PC-9 (cell line): Measurements from ENCODE around the gene DDR1. TPM values are rescaled to one million over a fixed set of nuclear protein-coding genes. Genes with fewer than 3 reads are reported as not detected.
"Not testable (repeated sequence)": the region's sequence is repeated elsewhere in the genome, so short reads cannot be mapped to it uniquely, and the experiment has no call there.

Experiments used
- BruUV-seq: library from RNA; stranded (reverse); fragments of 400-500 nt; replicated peaks from 2 replicates; lab custom pipeline; 2021; lab: Mats Ljungman, UMichigan
- CTCF ChIA-PET: fragments of 300-600 bp; sonication (Branson Sonifier 250); formaldehyde crosslinking; loops from one replicate; lab custom pipeline; 2022; ENCODE audit warnings: antibody characterized with exemption; lab: Charles Lee
- POLR2A ChIA-PET: fragments of 300-600 bp; sonication (Branson Sonifier 250); formaldehyde crosslinking; loops from one replicate; lab custom pipeline; 2022; ENCODE audit warnings: antibody characterized with exemption; ENCODE audit not compliant: unreplicated experiment; lab: Charles Lee
- DNase-seq, 2 experiments: peaks; one replicate each; pipeline versions ENCODE4 v3.0.0 to v3.0.0-alpha.2; 2015 to 2022; ENCODE audit warnings: mixed read lengths in 1 of 2
- H2AFZ ChIP-seq: fragments of 200-600 bp; sonication (generic); 2 replicates; pipeline ENCODE4 v1.8.1; 2017; ENCODE audit warnings: antibody characterized with exemption
- H3F3A ChIP-seq: fragments of 200-600 bp; sonication (generic); 2 replicates; pipeline ENCODE4 v1.8.1; 2017; ENCODE audit warnings: antibody characterized with exemption, mild to moderate bottlenecking, low read depth; ENCODE audit not compliant: insufficient read depth
- H3K27ac ChIP-seq: fragments of 200-600 bp; sonication (generic); 2 replicates; pipeline ENCODE4 v1.6.1; 2016; ENCODE audit warnings: mixed run types
- H3K27me3 ChIP-seq: fragments of 200-600 bp; sonication (generic); 2 replicates; pipeline ENCODE4 v1.6.1; 2016; ENCODE audit warnings: low read depth, mixed run types; ENCODE audit not compliant: insufficient read depth
- H3K36me3 ChIP-seq: fragments of 200-600 bp; sonication (generic); 2 replicates; pipeline ENCODE4 v1.6.1; 2016; ENCODE audit warnings: low read depth, mixed run types
- H3K4me1 ChIP-seq: fragments of 200-600 bp; sonication (generic); replicated peaks from 2 replicates; pipeline ENCODE4 v1.6.1; 2016; ENCODE audit warnings: mixed run types; ENCODE audit not compliant: insufficient read depth
- H3K4me2 ChIP-seq: fragments of 200-600 bp; sonication (generic); 2 replicates; pipeline ENCODE4 v1.6.1; 2017; ENCODE audit warnings: mixed run types
- H3K4me3 ChIP-seq: fragments of 200-600 bp; sonication (generic); 2 replicates; pipeline ENCODE4 v1.6.1; 2016; ENCODE audit warnings: mixed run types
- H3K79me2 ChIP-seq: fragments of 200-600 bp; sonication (generic); 2 replicates; pipeline ENCODE4 v1.6.1; 2017; ENCODE audit warnings: low read depth, mixed run types
- H3K9me2 ChIP-seq: fragments of 200-600 bp; sonication (generic); 2 replicates; pipeline ENCODE4 v1.8.1; 2017; ENCODE audit warnings: mild to moderate bottlenecking; ENCODE audit not compliant: insufficient read depth
- H3K9me3 ChIP-seq: fragments of 200-600 bp; sonication (generic); 2 replicates; pipeline ENCODE4 v1.8.1; 2016; ENCODE audit warnings: low read depth; ENCODE audit not compliant: insufficient read depth
- H4K20me1 ChIP-seq: fragments of 200-600 bp; sonication (generic); 2 replicates; pipeline ENCODE4 v1.8.1; 2017; ENCODE audit not compliant: insufficient read depth
- CTCF ChIP-seq: fragments of 200-600 bp; sonication (generic); conservative IDR thresholded peaks from 2 replicates; pipeline ENCODE4 v1.6.1; 2017; ENCODE audit warnings: mixed run types, antibody characterized with exemption, mild to moderate bottlenecking, moderate library complexity
- EZH2 ChIP-seq: fragments of 200-600 bp; sonication (generic); IDR thresholded peaks from 2 replicates; pipeline ENCODE4 v1.8.0; 2017; ENCODE audit warnings: antibody characterized with exemption, low read depth
- intact Hi-C: fragments of 100-400 bp; cut with micrococcal nuclease; formaldehyde crosslinking; loops from one replicate; pipeline ENCODE4 v1.10.0; 2022; ENCODE audit not compliant: unreplicated experiment
- total RNA-seq: library from RNA; stranded (reverse); gene quantifications from 2 replicates; pipeline ENCODE4 v1.2.3, GENCODE V29; 2021

Gene DDR1
- total RNA-seq, 1 experiment from 2014 or later: 267 TPM

- TF ChIP-seq CTCF (no peak), EZH2 (no peak)
- H3K27ac ChIP-seq: no peak overlapping the region
- H3K4me2 ChIP-seq: no peak overlapping the region
- H3K27me3 ChIP-seq: no peaks in the 10 kb centered on the region
- ChIA-PET CTCF (interaction anchor here (2.6 to 5.7 kb wide), 2 partner anchors 152 to 170 kb away, joined by 15 to 69 read pairs; no protein-coding TSS in a partner anchor), POLR2A (no interaction called here)
- intact Hi-C loops: loop anchor here (10.0 kb wide), 1 partner anchor 447 kb away; no protein-coding TSS in a partner anchor
- peaks cover 27% of the 10 kb centered on the region for H3K4me1 ChIP-seq
- peaks cover 10% of the 10 kb centered on the region; the same call in 1 of the 2 replicates for H3F3A ChIP-seq
- H3K79me2 ChIP-seq: no peaks in the 10 kb centered on the region
- H3K9me2 ChIP-seq: no peaks in the 10 kb centered on the region
- H3K9me3 ChIP-seq: no peaks in the 10 kb centered on the region
- DNase-seq: no peak
- H2AFZ ChIP-seq: no peak overlapping the region
- no peaks in the 10 kb centered on the region for H3K36me3 ChIP-seq
- H3K4me3 ChIP-seq: no peak overlapping the region
- H4K20me1 ChIP-seq: no peaks in the 10 kb centered on the region
- BruUV-seq: no TSS peak
These were observed 33.2 kb downstream of the DDR1 start for GRCh38 chr6:30917487-30917886.

- no peaks in the 10 kb centered on the region for H3K27me3 ChIP-seq
- no peaks in the 10 kb centered on the region for H3K9me3 ChIP-seq
- H3K36me3 ChIP-seq: no peaks in the 10 kb centered on the region
- H3F3A ChIP-seq: peaks cover under 1% of the 10 kb centered on the region; the same call in 1 of the 2 replicates
- no TSS peak for BruUV-seq
- no peak overlapping the region for H3K27ac ChIP-seq
- TF ChIP-seq CTCF: no peak
- no peak for TF ChIP-seq EZH2
- CTCF ChIA-PET: interaction anchor here (0.6 kb wide), 1 partner anchor 162 kb away, joined by 3 read pairs; no protein-coding TSS in a partner anchor
- H3K4me3 ChIP-seq: no peak overlapping the region
- H3K4me2 ChIP-seq: no peak overlapping the region
- intact Hi-C loops: loop anchor here (10.0 kb wide), 1 partner anchor 446 kb away; no protein-coding TSS in a partner anchor
- DNase-seq: no peak
- H4K20me1 ChIP-seq: no peaks in the 10 kb centered on the region
- H3K79me2 ChIP-seq: no peaks in the 10 kb centered on the region
- no peaks in the 10 kb centered on the region for H3K9me2 ChIP-seq
- POLR2A ChIA-PET: no interaction called here
- H3K4me1 ChIP-seq: peaks cover 34% of the 10 kb centered on the region
- H2AFZ ChIP-seq: no peak overlapping the region
These were observed 34.4 kb downstream of the DDR1 start for GRCh38 chr6:30918670-30919069.

- H3K79me2 ChIP-seq: no peaks in the 10 kb centered on the region
- H3K4me3 ChIP-seq: no peak overlapping the region
- ChIA-PET POLR2A (interaction anchor here (0.7 kb wide), 1 partner anchor 8 kb away, joined by 3 read pairs; the partner anchor contains the start of gene VARS2), CTCF (interaction anchor here (1.0 to 1.2 kb wide), 2 partner anchors 20 to 148 kb away, joined by 3 to 4 read pairs; no protein-coding TSS in a partner anchor)
- no peaks in the 10 kb centered on the region for H4K20me1 ChIP-seq
- no peak for TF ChIP-seq EZH2
- TF ChIP-seq CTCF: no peak
- no peak overlapping the region for H3K27ac ChIP-seq
- peak in 1 of 2 experiments; percentile 66 for DNase-seq
- 0 out of 2 replicates have a peak overlapping the region, but pooled peaks have one; percentile 19 for H3K4me2 ChIP-seq
- 0 out of 2 replicates have a peak, but pooled peaks cover 6% of the 10 kb centered on the region for H3K36me3 ChIP-seq
- no peaks in the 10 kb centered on the region for H3K27me3 ChIP-seq
- H3K4me1 ChIP-seq: peaks cover 28% of the 10 kb centered on the region
- no TSS peak for BruUV-seq
- H3F3A ChIP-seq: peaks cover 6% of the 10 kb centered on the region; the same call in 1 of the 2 replicates
- intact Hi-C loops: no loop called here
- no peaks in the 10 kb centered on the region for H3K9me2 ChIP-seq
- no peaks in the 10 kb centered on the region for H3K9me3 ChIP-seq
- no peak overlapping the region for H2AFZ ChIP-seq
These were observed 38.1 kb downstream of the DDR1 start for GRCh38 chr6:30922447-30922852.

- POLR2A ChIA-PET, H3K79me2 ChIP-seq, CTCF ChIA-PET, H3K4me3 ChIP-seq, H2AFZ ChIP-seq, H3K27ac ChIP-seq, H3K36me3 ChIP-seq, H3K27me3 ChIP-seq, BruUV-seq, intact Hi-C loops, H4K20me1 ChIP-seq, H3K4me2 ChIP-seq, H3K9me2 ChIP-seq, H3F3A ChIP-seq, DNase-seq, H3K9me3 ChIP-seq: not testable (repeated sequence)
- H3K4me1 ChIP-seq: peaks cover 28% of the 10 kb centered on the region
These were observed 39.8 kb downstream of the DDR1 start for GRCh38 chr6:30924040-30924627.
